Limb (tissue), 2 donors: ENCODE data around the gene TMEM117.

Experiments used
- DNase-seq, 2 donors: peaks; one replicate each; pipeline ENCODE4 v3.0.0-alpha.2; 2016; ENCODE audit errors: extremely low spot score in 2 of 2

The TMEM117 gene

DNA sequence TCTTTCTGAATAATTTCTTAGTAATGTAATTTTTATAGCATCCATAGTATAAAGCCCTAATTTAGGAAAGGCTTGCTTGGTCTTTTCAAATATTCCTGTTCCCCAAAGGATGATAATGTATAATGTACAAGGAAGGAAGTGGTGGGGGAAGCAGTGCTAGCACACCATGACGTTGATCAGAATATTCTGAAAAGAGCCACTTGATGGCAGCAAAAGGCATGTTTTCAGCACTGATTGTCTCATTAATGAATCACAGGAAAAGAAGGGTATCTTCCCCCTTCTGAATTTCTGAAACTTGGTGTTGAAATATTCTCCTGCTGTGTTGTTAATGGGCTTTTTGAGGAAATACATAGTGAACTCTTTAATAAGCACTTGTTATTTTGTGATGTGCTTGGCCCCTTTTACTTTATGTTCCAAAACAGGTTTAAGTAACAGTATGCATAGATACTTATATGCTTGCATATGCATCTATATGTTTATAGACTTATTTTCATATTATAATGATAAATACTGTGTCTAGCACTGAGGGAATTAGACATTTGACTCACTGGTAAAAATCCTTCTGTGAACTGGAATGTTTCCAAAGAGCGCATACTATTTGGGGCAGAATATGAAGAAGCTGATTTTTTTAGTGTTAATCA, 122.0 kb downstream of the TMEM117 start:
- DNase-seq: peak; percentile 32 to 62

GRCh38 chr12:43964033-43964432, 128.2 kb downstream of the TMEM117 start:
- no peak for DNase-seq

- peak; percentile 30 to 48 for DNase-seq
These were observed 129.1 kb downstream of the TMEM117 start for GRCh38 chr12:43964961-43965360.

DNA sequence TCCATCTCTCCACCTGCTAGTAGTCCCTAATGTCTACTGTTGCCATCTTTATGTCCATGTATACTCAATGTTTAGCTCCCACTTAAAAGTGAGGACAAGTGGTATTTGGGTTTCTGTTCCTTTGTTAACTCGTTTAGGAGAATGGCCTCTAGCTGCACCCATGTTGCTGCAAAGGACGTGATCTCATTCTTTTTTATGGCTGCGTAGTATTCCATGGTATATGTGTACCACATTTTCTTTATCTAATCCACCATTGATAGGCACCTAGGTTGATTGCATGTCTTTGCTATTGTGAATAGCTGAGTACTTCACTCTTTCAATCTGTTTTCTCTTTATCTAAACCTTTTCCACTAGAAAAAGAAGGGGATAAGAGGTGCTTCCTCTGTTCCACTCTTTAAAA, 130.0 kb downstream of the TMEM117 start:
- no peak for DNase-seq

- DNase-seq: no peak
These were observed 132.9 kb downstream of the TMEM117 start for GRCh38 chr12:43968736-43969135.

GRCh38 chr12:43969882-43970281, 134.0 kb downstream of the TMEM117 start:
- DNase-seq: no peak

- DNase-seq: no peak
These were observed 137.5 kb downstream of the TMEM117 start for GRCh38 chr12:43973385-43973784.

DNA sequence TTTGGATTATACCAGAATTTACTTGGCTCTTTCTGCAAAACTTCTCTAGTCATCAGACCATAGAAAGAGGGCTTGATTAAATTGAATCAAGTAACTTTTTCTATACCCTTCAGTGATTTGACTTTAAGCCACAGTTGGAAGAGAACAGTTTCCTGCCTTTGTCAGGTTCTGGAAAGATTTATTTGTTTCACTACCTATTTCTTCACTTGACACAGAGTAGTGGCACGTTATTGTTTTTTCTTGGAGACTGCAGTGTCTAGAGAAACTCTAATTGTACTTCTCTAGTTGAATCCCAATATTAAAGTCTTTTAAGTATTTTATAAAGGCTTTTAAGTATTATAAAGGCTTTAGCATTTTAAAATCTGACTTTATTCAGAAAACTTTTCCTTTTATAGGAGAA, 138.1 kb downstream of the TMEM117 start:
- no peak for DNase-seq

GRCh38 chr12:43976027-43976426, 140.1 kb downstream of the TMEM117 start:
- DNase-seq: no peak

- no peak for DNase-seq
These were observed 142.7 kb downstream of the TMEM117 start for GRCh38 chr12:43978556-43978955.

- DNase-seq: no peak
These were observed 143.6 kb downstream of the TMEM117 start for GRCh38 chr12:43979450-43979849.

DNA sequence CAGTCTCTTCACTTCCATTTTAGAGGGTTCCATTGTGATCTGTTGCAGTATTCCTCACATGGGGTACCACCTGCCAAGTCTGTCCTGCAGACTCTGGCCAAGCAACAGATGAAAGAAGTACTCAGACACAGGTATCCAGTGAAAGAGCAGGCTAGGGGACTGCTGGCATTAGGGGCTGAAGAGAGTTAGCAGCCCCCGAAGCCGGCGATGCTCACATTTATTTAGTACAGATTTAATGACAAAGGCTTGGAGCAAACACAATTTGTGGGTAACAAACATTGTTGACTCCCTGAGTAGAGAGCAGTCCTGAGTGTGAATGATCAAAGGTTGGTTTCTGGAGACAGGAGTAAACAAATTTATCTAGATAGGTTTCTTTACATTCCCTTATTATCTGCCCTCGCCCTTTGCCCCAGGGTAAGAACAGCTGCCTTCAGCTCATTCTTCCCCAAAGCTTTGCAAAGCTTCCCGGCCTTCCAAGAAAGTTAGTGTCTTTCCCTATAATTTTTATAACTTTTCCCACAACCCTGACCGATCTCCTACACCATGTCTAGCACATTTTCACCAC, 144.8 kb downstream of the TMEM117 start:
- DNase-seq: no peak

GRCh38 chr12:43981726-43982125, 145.8 kb downstream of the TMEM117 start:
- DNase-seq: no peak

GRCh38 chr12:43982544-43982943, 146.7 kb downstream of the TMEM117 start:
- no peak for DNase-seq

GRCh38 chr12:43988838-43989560, 153.1 kb downstream of the TMEM117 start:
- DNase-seq: no peak

DNA sequence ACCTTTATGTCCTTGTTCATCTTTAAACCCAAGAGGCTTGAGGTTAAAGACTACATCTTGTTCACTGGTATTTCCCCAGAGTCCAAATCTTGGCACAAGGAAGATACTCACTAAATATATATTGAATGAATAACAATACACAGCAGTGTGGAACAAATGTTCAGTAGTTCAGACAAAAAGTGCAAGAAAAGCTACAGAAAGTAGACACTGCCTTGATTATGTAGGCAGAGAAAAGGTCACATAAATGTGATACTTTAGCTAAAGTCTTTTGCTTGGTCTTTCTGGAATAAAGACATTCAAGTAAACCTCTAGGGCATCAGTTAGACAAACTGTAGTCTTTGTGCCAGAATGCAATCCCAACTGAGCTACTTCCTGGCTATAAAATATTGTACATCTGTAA, 157.0 kb downstream of the TMEM117 start:
- no peak for DNase-seq

- DNase-seq: no peak
These were observed 164.6 kb downstream of the TMEM117 start for GRCh38 chr12:44000309-44000952.

- no peak for DNase-seq
These were observed 166.7 kb downstream of the TMEM117 start for GRCh38 chr12:44002607-44003006.

- no peak for DNase-seq
These were observed 167.8 kb downstream of the TMEM117 start for GRCh38 chr12:44003721-44004120.

GRCh38 chr12:44015333-44015941, 179.6 kb downstream of the TMEM117 start:
- peak in 1 of 2 donors; percentile 88 for DNase-seq

DNA sequence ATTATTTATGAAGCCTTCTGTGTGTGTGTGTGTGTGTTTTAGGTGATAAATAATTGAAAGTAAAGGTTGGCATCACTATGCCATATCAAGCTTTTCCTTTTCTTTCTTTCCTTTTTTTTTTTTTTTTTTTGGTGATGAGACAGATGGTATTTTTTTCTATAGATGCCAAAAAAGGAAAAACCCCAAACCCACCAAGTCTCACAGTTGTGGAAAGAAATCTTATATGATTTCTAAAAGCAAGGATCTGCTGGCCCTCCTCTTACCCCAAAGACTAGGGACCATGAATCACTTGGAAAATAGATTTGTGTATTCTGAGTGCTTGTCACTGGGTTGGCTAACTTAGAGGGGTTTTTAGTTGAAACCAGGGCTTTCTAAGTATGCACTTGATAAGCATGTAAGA, 181.3 kb downstream of the TMEM117 start:
- DNase-seq: no peak

- DNase-seq: no peak
These were observed 183.2 kb downstream of the TMEM117 start for GRCh38 chr12:44019118-44019517.
